Heart right ventricle (tissue), 16 donors: Measurements from ENCODE around the gene ANO4. TPM values are rescaled to one million over a fixed set of nuclear protein-coding genes. Genes with fewer than 3 reads are reported as not detected.

Experiments
- ATAC-seq, 8 donors: fragments of 200-7000 bp; cut with Tn5 transposase; one replicate each; pipeline ENCODE4 v1.9.1; 2020; ENCODE audit warnings: mild to moderate bottlenecking in 8 of 8, moderate library complexity in 8 of 8, moderate number of reproducible peaks in 1 of 8
- DNase-seq, 2 donors: peaks; one replicate each; pipeline ENCODE4 v3.0.0-alpha.2; 2020
- H3K27ac ChIP-seq, 10 donors: fragments of 200-600 bp; sonication (generic) in 2 of 10; one replicate each; pipeline versions ENCODE4 v1.5.0 to v1.8.0; 2020 to 2022; ENCODE audit warnings: mild to moderate bottlenecking in 3 of 10
- H3K27me3 ChIP-seq, 7 donors: fragments of 200-600 bp; one replicate each; pipeline ENCODE4 v1.8.0; 2021 to 2022; ENCODE audit warnings: mild to moderate bottlenecking in 2 of 7
- H3K36me3 ChIP-seq, 9 donors: fragments of 200-600 bp; sonication (generic) in 1 of 9; one replicate each; pipeline versions ENCODE4 v1.5.0 to v1.8.0; 2020 to 2022; ENCODE audit warnings: mild to moderate bottlenecking in 2 of 9
- H3K4me1 ChIP-seq, 9 donors: fragments of 200-600 bp; sonication (generic) in 1 of 9; one replicate each; pipeline versions ENCODE4 v1.5.0 to v1.8.0; 2020 to 2022; ENCODE audit warnings: mild to moderate bottlenecking in 4 of 9
- H3K4me3 ChIP-seq, 10 donors: fragments of 200-600 bp; sonication (generic) in 2 of 10; one replicate each; pipeline versions ENCODE4 v1.5.0 to v1.8.0; 2020 to 2022; ENCODE audit warnings: mild to moderate bottlenecking in 7 of 10, moderate library complexity in 2 of 10
- H3K9me3 ChIP-seq, 11 donors: fragments of 200-600 bp in 10 of 11; sonication (generic) in 2 of 11; one replicate each; pipeline versions ENCODE4 v1.5.0 to v1.8.0; 2013 to 2022; ENCODE audit warnings: mild to moderate bottlenecking in 2 of 11, control low read depth in 1 of 11, moderate library complexity in 1 of 11
- CTCF ChIP-seq, 9 donors: fragments of 200-600 bp; sonication (generic) in 2 of 9; IDR thresholded peaks; one replicate each; pipeline versions ENCODE4 v1.5.0 to v1.8.0; 2021 to 2022; ENCODE audit warnings: antibody characterized with exemption in 9 of 9, mild to moderate bottlenecking in 5 of 9, moderate library complexity in 1 of 9
- WGBS, 2 donors: extraction: QIAGEN DNeasy Blood & Tissue Kit; methylation state at CpG; one replicate each; pipeline ENCODE4 v1.1.7; 2013; ENCODE audit warnings: inconsistent platforms in 1 of 2; 5-methylcytosine and 5-hydroxymethylcytosine counted together
- intact Hi-C, 10 donors: fragments of 100-400 bp; cut with DNase I; formaldehyde crosslinking; loops; one replicate each; pipeline versions ENCODE4 v1.11.1 to v1.14.2; 2022
- polyA plus RNA-seq, 2 donors: library from polyadenylated mRNA; stranded (reverse); fragments of 200-250 nt; gene quantifications; one replicate each; pipeline ENCODE4 v1.2.3, GENCODE V29; 2013
- total RNA-seq, 10 donors: library from RNA; stranded (reverse); fragmentation: NEBNext Ultra II Directional in 3 of 10; extraction: Animal tissue kit (Norgen Biotek cat#: 25700) in 3 of 10; gene quantifications; one replicate each; pipeline versions ENCODE4 v1.2.1 to v1.2.4, GENCODE V29; 2021 to 2023
- donor health status: Arrhythmogenic right ventricular cardiomyopathy.
- donor health status: ischemic (EF 13 %, LVEDD 7.1; RV severe dilation, severe dysfunction).
- donor health status: healthy with polysubstance abuse.
- donor health status: DM: no; HTN: yes; CAD: no.
- donor health status: DM: no; HTN: no; CAD: no.
- donor health status: ischemic (EF 25% LVEDD 6.9; RV normal size, moderate dysfunction).
- donor health status: ischemic (EF 25% LVEDD 5.7; RV mildly dilated, moderate dysfunction).
- donor health status: healthy.
- donor health status: DM: yes; HTN: yes; CAD: no.
- donor health status: Ischemic cardiomyopathy.
- donor health status: ischemic (EF 35%, LVEDD 5.7; RV mildly dilated, moderate dysfunction).
- donor health status: nonischemic (EF 11% LVEDD 7.7; RV severe dilation, severe dysfunction).
- donor health status: DM: yes; HTN: yes; CAD: no.
- donor health status: PGD.
- donor health status: ischemic (EF 29% LVEDD 5.4; RV normal size, mild dysfunction).
- donor health status: nonischemic (EF 23%, LVEDD 6.1; RV moderate dilation, normal function).

The ANO4 gene
- total and polyA plus RNA-seq, 12 donors, result 0.08 to 0.45 (median 0.19) TPM; not detected in 5

GRCh38 chr12:100797246-100797645, 2.7 kb downstream of the ANO4 start:
- Histone ChIP-seq H3K9me3 (no peaks in the 10 kb centered on the region), H3K27ac (no peak overlapping the region), H3K36me3 (no peaks in the 10 kb centered on the region), H3K4me3 (no peak overlapping the region), H3K27me3 (peaks cover 0 to 29% (median 15%) of the 10 kb centered on the region in 7 donors), H3K4me1 (no peaks in the 10 kb centered on the region)
- no peak for ATAC-seq
- intact Hi-C loops, result no loop called here
- no peak for DNase-seq
- TF ChIP-seq CTCF (IDR thresholded peaks at IDR 0.05), result no peak
- 63 to 73% methylated on average over 1 of the region's 1 CpG for WGBS, 2 donors

GRCh38 chr12:100797786-100798185, 3.2 kb downstream of the ANO4 start:
- Histone ChIP-seq H3K27ac (no peak overlapping the region), H3K9me3 (no peaks in the 10 kb centered on the region), H3K4me3 (no peak overlapping the region), H3K36me3 (no peaks in the 10 kb centered on the region), H3K27me3 (peaks cover 0 to 29% (median 15%) of the 10 kb centered on the region in 7 donors), H3K4me1 (no peaks in the 10 kb centered on the region)
- no peak for TF ChIP-seq CTCF (IDR thresholded peaks at IDR 0.05)
- intact Hi-C loops, result no loop called here
- no peak for DNase-seq
- no peak for ATAC-seq

- 63 to 66% methylated on average over 3 of the region's 3 CpGs for WGBS, 2 donors
- Histone ChIP-seq H3K4me1 (no peaks in the 10 kb centered on the region), H3K4me3 (no peak overlapping the region), H3K27me3 (peaks cover 0 to 24% (median 15%) of the 10 kb centered on the region in 7 donors), H3K36me3 (no peaks in the 10 kb centered on the region), H3K9me3 (no peaks in the 10 kb centered on the region), H3K27ac (no peak overlapping the region)
- no peak for TF ChIP-seq CTCF (IDR thresholded peaks at IDR 0.05)
- intact Hi-C loops, result no loop called here
- no peak for ATAC-seq
- DNase-seq, result no peak
Observed at GRCh38 chr12:100798286-100799160, 3.9 kb downstream of the ANO4 start.

GRCh38 chr12:100799770-100800169, 5.2 kb downstream of the ANO4 start:
- no peak for DNase-seq
- ATAC-seq, result no peak
- WGBS, 2 donors, result 83% methylated on average over 2 of the region's 2 CpGs
- peaks cover 0 to 4% (median 0%) of the 10 kb centered on the region in 11 donors for H3K9me3 ChIP-seq
- no peak for TF ChIP-seq CTCF (IDR thresholded peaks at IDR 0.05)
- no peaks in the 10 kb centered on the region for H3K36me3 ChIP-seq
- H3K4me1 ChIP-seq, result no peaks in the 10 kb centered on the region
- no peak overlapping the region for H3K4me3 ChIP-seq
- intact Hi-C loops, result no loop called here
- no peak overlapping the region for H3K27ac ChIP-seq
- H3K27me3 ChIP-seq, result peaks cover 0 to 14% (median 7%) of the 10 kb centered on the region in 7 donors
